B cell (primary cell): ENCODE measurements around the gene RARA. TPM values are rescaled to one million over a fixed set of nuclear protein-coding genes. Genes with fewer than 3 reads are reported as not detected.

ENCODE experiments used
- ATAC-seq: fragments of 200-7000 bp; cut with Tn5 transposase; one replicate; pipeline ENCODE4 v1.10.0; 2021; ENCODE audit warnings: low read depth, mild to moderate bottlenecking, moderate number of reproducible peaks, moderate library complexity
- CTCF ChIA-PET: fragments of 350-600 bp; sonication (Branson Sonifier 250); formaldehyde crosslinking; loops from one replicate; lab custom pipeline; 2021; ENCODE audit warnings: antibody characterized with exemption, inconsistent platforms; lab: Charles Lee
- POLR2A ChIA-PET: fragments of 350-600 bp; sonication (Branson Sonifier 250); formaldehyde crosslinking; loops from one replicate; lab custom pipeline; 2021; ENCODE audit warnings: antibody characterized with exemption; lab: Charles Lee
- DNase-seq: peaks from one replicate; pipeline ENCODE4 v3.0.0; 2013
- H2AFZ ChIP-seq: 2 replicates; pipeline ENCODE4 v1.6.1; 2012; ENCODE audit warnings: mild to moderate bottlenecking, low read depth, low read length; ENCODE audit not compliant: insufficient read depth, poor library complexity, severe bottlenecking
- H3K27ac ChIP-seq, 2 donors: 1 replicate in 1 of 2; 2 replicates in 1 of 2; pipeline ENCODE4 v1.5.1; 2012 to 2013; ENCODE audit warnings: low read length in 2 of 2, mild to moderate bottlenecking in 2 of 2, moderate library complexity in 1 of 2
- H3K27me3 ChIP-seq, 4 experiments: fragments of 200-600 bp in 1 of 4; sonication (generic) in 1 of 4; replicated peaks in 1 of 4; 1 replicate in 2 of 4; 2 replicates in 2 of 4; pipeline versions ENCODE4 v1.6.1 to v1.7.0; 2013 to 2016; ENCODE audit warnings: low read length in 3 of 4, mild to moderate bottlenecking in 2 of 4, mixed read lengths in 1 of 4, moderate library complexity in 1 of 4; ENCODE audit not compliant: insufficient read depth in 4 of 4, control insufficient read depth in 3 of 4; ENCODE audit errors: control extremely low read depth in 1 of 4
- H3K36me3 ChIP-seq, 2 experiments: replicated peaks in 1 of 2; 1 replicate in 1 of 2; 2 replicates in 1 of 2; pipeline versions ENCODE4 v1.6.1 to v1.7.1; 2013; ENCODE audit warnings: low read length in 1 of 2; ENCODE audit not compliant: insufficient read depth in 2 of 2, control insufficient read depth in 1 of 2; ENCODE audit errors: control extremely low read depth in 1 of 2, extremely low read depth in 1 of 2
- H3K4me1 ChIP-seq, 2 donors: fragments of 200-600 bp in 1 of 2; sonication (generic) in 1 of 2; 1 replicate in 1 of 2; 2 replicates in 1 of 2; pipeline versions ENCODE4 v1.5.1 to v1.6.1; 2013 to 2017; ENCODE audit warnings: low read length in 2 of 2; ENCODE audit not compliant: control insufficient read depth in 2 of 2, insufficient read depth in 2 of 2
- H3K4me2 ChIP-seq: replicated peaks from 2 replicates; pipeline ENCODE3; 2012; ENCODE audit warnings: mild to moderate bottlenecking, low read depth, low read length; ENCODE audit not compliant: poor library complexity, severe bottlenecking
- H3K4me3 ChIP-seq, 5 experiments: fragments of 200-600 bp in 1 of 5; sonication (generic) in 1 of 5; 1 replicate in 3 of 5; 2 replicates in 2 of 5; pipeline versions ENCODE4 v1.5.1 to v1.7.0; 2011 to 2016; ENCODE audit warnings: low read length in 4 of 5, mild to moderate bottlenecking in 4 of 5, low read depth in 2 of 5, control low read depth in 1 of 5, moderate library complexity in 1 of 5; ENCODE audit not compliant: insufficient read depth in 1 of 5; ENCODE audit errors: control extremely low read depth in 1 of 5, extremely low read depth in 1 of 5
- H3K79me2 ChIP-seq: fragments of 200-600 bp; sonication (generic); one replicate; pipeline ENCODE4 v1.6.0; 2016; ENCODE audit warnings: low read length; ENCODE audit not compliant: control insufficient read depth, insufficient read depth
- H3K9ac ChIP-seq: fragments of 200-600 bp; sonication (generic); 2 replicates; pipeline ENCODE4 v1.6.1; 2017; ENCODE audit warnings: mild to moderate bottlenecking, low read length, moderate library complexity
- H3K9me3 ChIP-seq, 3 donors: one replicate each; pipeline versions ENCODE4 v1.6.1 to v1.7.1; 2013; ENCODE audit warnings: low read length in 2 of 3; ENCODE audit not compliant: control insufficient read depth in 2 of 3, insufficient read depth in 1 of 3; ENCODE audit errors: control extremely low read depth in 1 of 3
- H4K20me1 ChIP-seq: 2 replicates; pipeline ENCODE4 v1.6.0; 2012; ENCODE audit warnings: mild to moderate bottlenecking, low read length; ENCODE audit not compliant: insufficient read depth, control insufficient read depth, poor library complexity, severe bottlenecking
- H3K27ac Mint-ChIP-seq: one replicate; pipeline ENCODE4 v1.8.0; 2021; ENCODE audit warnings: mixed read lengths
- H3K27me3 Mint-ChIP-seq: one replicate; pipeline ENCODE4 v1.8.0; 2021; ENCODE audit warnings: mixed read lengths
- H3K4me1 Mint-ChIP-seq: one replicate; pipeline ENCODE4 v1.8.0; 2021; ENCODE audit warnings: mixed read lengths
- H3K4me3 Mint-ChIP-seq: one replicate; pipeline ENCODE4 v1.8.0; 2021; ENCODE audit warnings: mixed read lengths
- H3K9me3 Mint-ChIP-seq: one replicate; pipeline ENCODE4 v1.8.0; 2022; ENCODE audit warnings: mixed read lengths; ENCODE audit not compliant: insufficient read depth
- EZH2 ChIP-seq: IDR thresholded peaks from 2 replicates; pipeline ENCODE4 v1.6.1; 2012; ENCODE audit warnings: borderline replicate concordance, low read depth, mild to moderate bottlenecking, moderate library complexity, low read length; ENCODE audit not compliant: insufficient read depth, poor library complexity, severe bottlenecking
- WGBS: methylation state at CpG from one replicate; pipeline ENCODE4 v1.1.5; 2013; ENCODE audit warnings: missing lambda C conversion rate; ENCODE audit not compliant: insufficient coverage; 5-methylcytosine and 5-hydroxymethylcytosine counted together
- intact Hi-C: fragments of 100-400 bp; cut with micrococcal nuclease; formaldehyde crosslinking; loops from one replicate; pipeline ENCODE4 v1.10.0; 2022
- polyA plus RNA-seq: library from polyadenylated mRNA; depleted of rRNA; stranded (reverse); fragments of >200 nt; gene quantifications from 2 replicates; pipeline ENCODE4 v1.2.3, GENCODE V29; 2012
- total RNA-seq, 2 donors: library from RNA; stranded (reverse); fragments of 120-200 nt in 1 of 2; gene quantifications; 1 replicate in 1 of 2; 2 replicates in 1 of 2; pipeline versions ENCODE4 v1.2.3 to v1.2.4, GENCODE V29; 2013 to 2022
- TF ChIP-seq, protein P1 (sequence below): fragments of 200-600 bp; IDR thresholded peaks from one replicate; pipeline ENCODE4 v1.8.0; 2022; ENCODE audit warnings: antibody characterized with exemption, mild to moderate bottlenecking

RARA gene
- total and polyA plus RNA-seq, 2 donors (not counting 1 experiment from before 2014, with no cell fraction given): 20.7 to 86.2 TPM

DNA sequence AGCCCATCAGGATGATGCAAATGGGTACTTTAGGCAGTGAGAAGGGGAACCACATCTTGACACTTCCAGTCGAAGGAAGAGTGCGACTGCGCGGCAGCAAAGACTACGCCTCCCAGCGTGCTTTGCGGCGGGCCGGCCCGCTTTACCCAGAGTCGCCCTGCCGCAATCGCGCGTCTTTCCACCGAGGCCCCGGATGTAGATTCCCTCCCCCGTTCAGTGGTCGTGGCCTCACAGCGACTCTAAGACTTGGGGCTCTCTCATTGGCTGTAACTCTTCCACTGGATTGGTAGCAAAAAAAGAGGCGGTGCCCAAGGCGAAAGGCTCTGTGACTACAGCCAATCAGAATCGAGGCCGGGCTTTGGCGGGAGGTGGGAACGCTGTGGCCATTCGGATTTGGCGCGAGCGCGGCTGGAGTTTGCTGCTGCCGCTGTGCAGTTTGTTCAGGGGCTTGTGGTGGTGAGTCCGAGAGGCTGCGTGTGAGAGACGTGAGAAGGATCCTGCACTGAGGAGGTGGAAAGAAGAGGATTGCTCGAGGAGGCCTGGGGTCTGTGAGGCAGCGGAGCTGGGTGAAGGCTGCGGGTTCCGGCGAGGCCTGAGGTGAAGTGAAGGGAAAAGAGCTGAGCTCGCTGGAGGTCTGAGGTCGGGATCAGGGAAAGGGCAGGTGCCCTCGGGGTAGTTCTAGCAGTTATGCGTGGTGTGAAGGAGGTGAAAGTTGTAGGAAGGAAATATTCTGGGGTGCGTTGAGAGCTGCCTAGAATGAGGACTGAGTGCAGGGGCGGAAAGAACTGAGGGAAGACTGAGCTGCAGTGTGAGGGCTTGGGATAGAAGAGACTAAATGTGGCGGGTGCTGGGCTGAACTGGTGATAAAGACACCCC is 21.2 kb upstream of the RARA start, which contains the start of gene CDC6:
TSS of gene CDC6 (plus strand) at position 386 of the 876 bp plus-strand sequence. CDS start 1,542 bp downstream, outside the sequence.
- Mint-ChIP-seq H3K27ac (peak within 1 kb of the TSS; percentile 70), H3K4me1 (peaks cover 15% of the 10 kb centered on the region), H3K9me3 (no peaks in the 10 kb centered on the region), H3K4me3 (peak within 1 kb of the TSS; percentile 97), H3K27me3 (no peaks in the 10 kb centered on the region)
- Histone ChIP-seq H2AFZ (peak within 1 kb of the TSS; percentile 96), H3K4me3 (peak within 1 kb of the TSS; percentile 27 to 85 (median 69)), H3K4me1 (peaks cover 9 to 11% of the 10 kb centered on the region in 2 donors), H3K27ac (peak within 1 kb of the TSS in 1 of 2 donors; percentile 42), H3K79me2 (no peaks in the 10 kb centered on the region), H3K36me3 (peaks cover 0 to 2% of the 10 kb centered on the region in 2 experiments), H3K4me2 (peak within 1 kb of the TSS; percentile 97), H4K20me1 (no peaks in the 10 kb centered on the region), H3K9me3 (no peaks in the 10 kb centered on the region), H3K9ac (peak within 1 kb of the TSS; percentile 78), H3K27me3 (no peaks in the 10 kb centered on the region)
- ChIA-PET POLR2A (interaction anchor here (0.7 to 1.1 kb wide), 2 partner anchors 30 to 38 kb away, joined by 3 to 4 read pairs; no protein-coding TSS in a partner anchor), CTCF (interaction anchor here (0.7 to 30.5 kb wide), 5 partner anchors 69 to 192 kb away, joined by 3 to 871 read pairs (median 3); partner anchors contain the start of gene GJD3)
- WGBS: 0% methylated on average over 46 of the region's 47 CpGs
- ATAC-seq (peak; percentile 95), DNase-seq (peak; percentile 99)
- intact Hi-C loops: loop anchor here (1.0 to 5.0 kb wide), 4 partner anchors 31 to 174 kb away; partner anchors contain the start of genes TOP2A and WIPF2
- TF ChIP-seq EZH2: no peak
- TF ChIP-seq, protein P1, sequence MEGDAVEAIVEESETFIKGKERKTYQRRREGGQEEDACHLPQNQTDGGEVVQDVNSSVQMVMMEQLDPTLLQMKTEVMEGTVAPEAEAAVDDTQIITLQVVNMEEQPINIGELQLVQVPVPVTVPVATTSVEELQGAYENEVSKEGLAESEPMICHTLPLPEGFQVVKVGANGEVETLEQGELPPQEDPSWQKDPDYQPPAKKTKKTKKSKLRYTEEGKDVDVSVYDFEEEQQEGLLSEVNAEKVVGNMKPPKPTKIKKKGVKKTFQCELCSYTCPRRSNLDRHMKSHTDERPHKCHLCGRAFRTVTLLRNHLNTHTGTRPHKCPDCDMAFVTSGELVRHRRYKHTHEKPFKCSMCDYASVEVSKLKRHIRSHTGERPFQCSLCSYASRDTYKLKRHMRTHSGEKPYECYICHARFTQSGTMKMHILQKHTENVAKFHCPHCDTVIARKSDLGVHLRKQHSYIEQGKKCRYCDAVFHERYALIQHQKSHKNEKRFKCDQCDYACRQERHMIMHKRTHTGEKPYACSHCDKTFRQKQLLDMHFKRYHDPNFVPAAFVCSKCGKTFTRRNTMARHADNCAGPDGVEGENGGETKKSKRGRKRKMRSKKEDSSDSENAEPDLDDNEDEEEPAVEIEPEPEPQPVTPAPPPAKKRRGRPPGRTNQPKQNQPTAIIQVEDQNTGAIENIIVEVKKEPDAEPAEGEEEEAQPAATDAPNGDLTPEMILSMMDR: no peak
